HepG2 (cell line): ENCODE results near the gene GPC4. TPM values are rescaled to one million over a fixed set of nuclear protein-coding genes. Genes with fewer than 3 reads are reported as not detected.

Experiments
- ATAC-seq: fragments of 200-7000 bp; cut with Tn5 transposase; 3 replicates; pipeline ENCODE4 v1.9.1; 2020; ENCODE audit warnings: mild to moderate bottlenecking, moderate library complexity
- BruUV-seq: library from RNA; stranded (reverse); fragments of 400-500 nt; replicated peaks from 2 replicates; lab custom pipeline; 2021; lab: Mats Ljungman, UMichigan
- CTCF ChIA-PET: fragments of 300-600 bp; formaldehyde crosslinking; extraction: SDS; loops from one replicate; lab custom pipeline; 2021; ENCODE audit warnings: low total read pairs, inconsistent platforms, low intra/inter-chr PET ratio; lab: Yijun Ruan, JAX
- POLR2A ChIA-PET: fragments of 350-600 bp; sonication (Branson Sonifier 250); formaldehyde crosslinking; loops from one replicate; lab custom pipeline; 2020; ENCODE audit warnings: antibody characterized with exemption, inconsistent platforms; lab: Yijun Ruan, JAX
- DNase-seq: peaks from one replicate; pipeline ENCODE4 v3.0.0-alpha.2; 2015; ENCODE audit warnings: low spot score
- FAIRE-seq: peaks from 3 replicates; lab custom pipeline; 2011; peaks lifted over from hg19 to GRCh38; lab: Jason Lieb, UNC
- H2AFZ ChIP-seq: one replicate; pipeline ENCODE4 v1.6.1; 2011; ENCODE audit warnings: low read length, inconsistent platforms
- H3K27ac ChIP-seq: fragments of 300-600 bp; 3 replicates; pipeline ENCODE4 v1.8.0; 2011; ENCODE audit warnings: mixed run types, mild to moderate bottlenecking, mixed read lengths, low read length, inconsistent platforms; ENCODE audit not compliant: insufficient read depth; ENCODE audit errors: extremely low read length
- H3K27me3 ChIP-seq, 2 experiments: fragments of 200-600 bp in 1 of 2; 2 replicates in 1 of 2; 3 replicates in 1 of 2; pipeline versions ENCODE4 v1.6.0 to v1.8.0; 2011; ENCODE audit warnings: low read length in 2 of 2, mild to moderate bottlenecking in 2 of 2, moderate library complexity in 2 of 2, inconsistent platforms in 1 of 2; ENCODE audit not compliant: insufficient read depth in 2 of 2, control insufficient read depth in 1 of 2
- H3K36me3 ChIP-seq, 2 experiments: fragments of 200-600 bp in 1 of 2; replicated peaks in 1 of 2; 2 replicates in 1 of 2; 3 replicates in 1 of 2; pipeline versions ENCODE4 v1.5.1 to v1.8.0; 2011; ENCODE audit warnings: low read length in 2 of 2, inconsistent platforms in 1 of 2; ENCODE audit not compliant: insufficient read depth in 2 of 2, control insufficient read depth in 1 of 2
- H3K4me1 ChIP-seq: 2 replicates; pipeline ENCODE4 v1.5.1; 2012; ENCODE audit warnings: low read length, inconsistent platforms; ENCODE audit not compliant: insufficient read depth
- H3K4me2 ChIP-seq: 2 replicates; pipeline ENCODE4 v1.6.0; 2011; ENCODE audit warnings: low read depth, low read length, inconsistent platforms
- H3K4me3 ChIP-seq, 3 experiments: fragments of 200-600 bp in 1 of 3; sonication (generic), shearing (Covaris generic) in 1 of 3; replicated peaks in 1 of 3; 2 replicates each; pipeline ENCODE4 v1.5.1; 2011 to 2016; ENCODE audit warnings: low read length in 3 of 3, inconsistent platforms in 2 of 3, low read depth in 2 of 3, mild to moderate bottlenecking in 2 of 3, control low read depth in 1 of 3, mixed read lengths in 1 of 3; ENCODE audit not compliant: insufficient read depth in 1 of 3
- H3K79me2 ChIP-seq: one replicate; pipeline ENCODE4 v1.6.1; 2011; ENCODE audit warnings: low read length, inconsistent platforms; ENCODE audit not compliant: insufficient read depth
- H3K9ac ChIP-seq: 2 replicates; pipeline ENCODE4 v1.6.0; 2011; ENCODE audit warnings: mild to moderate bottlenecking, low read depth, low read length, inconsistent platforms; ENCODE audit not compliant: insufficient read depth
- H3K9me3 ChIP-seq: 2 replicates; pipeline ENCODE4 v1.5.1; 2012; ENCODE audit warnings: mild to moderate bottlenecking, low read length
- H4K20me1 ChIP-seq: 2 replicates; pipeline ENCODE4 v1.6.0; 2011; ENCODE audit warnings: inconsistent platforms, mild to moderate bottlenecking, low read length, moderate library complexity; ENCODE audit not compliant: insufficient read depth
- CBFB ChIP-seq: sonication (generic); formaldehyde crosslinking; IDR thresholded peaks from 2 replicates; pipeline ENCODE4 v1.4.0; 2020; ENCODE audit warnings: missing genetic modification reagents
- ELF1 ChIP-seq: sonication (generic); formaldehyde crosslinking; IDR thresholded peaks from 2 replicates; pipeline ENCODE4 v1.4.0; 2020; ENCODE audit warnings: missing genetic modification reagents
- KDM1A ChIP-seq: IDR thresholded peaks from 2 replicates; pipeline ENCODE4 v1.6.1; 2016; ENCODE audit warnings: missing compliant biosample characterization
- KDM4B ChIP-seq: sonication (generic); formaldehyde crosslinking; IDR thresholded peaks from 2 replicates; pipeline ENCODE4 v1.4.0; 2020; ENCODE audit warnings: missing genetic modification reagents
- NFE2L2 ChIP-seq: fragments of 150-350 bp; IDR thresholded peaks from 2 replicates; pipeline ENCODE4 v1.6.1; 2014; ENCODE audit warnings: low read length
- ZFP37 ChIP-seq: sonication (generic); formaldehyde crosslinking; IDR thresholded peaks from 2 replicates; pipeline ENCODE4 v1.4.0; 2020; ENCODE audit warnings: missing genetic modification reagents, borderline replicate concordance
- ZFX ChIP-seq: sonication (generic); formaldehyde crosslinking; IDR thresholded peaks from 2 replicates; pipeline ENCODE4 v1.4.0; 2020; ENCODE audit warnings: mild to moderate bottlenecking, low read depth, missing genetic modification reagents, moderate library complexity
- ZNF235 ChIP-seq: sonication (generic); formaldehyde crosslinking; IDR thresholded peaks from 2 replicates; pipeline ENCODE4 v1.8.1; 2023; ENCODE audit warnings: mild to moderate bottlenecking, missing genetic modification reagents, borderline replicate concordance
- ZNF253 ChIP-seq: sonication (generic); formaldehyde crosslinking; IDR thresholded peaks from 2 replicates; pipeline ENCODE4 v1.8.0; 2022; ENCODE audit warnings: mild to moderate bottlenecking, missing genetic modification reagents, borderline replicate concordance
- ZNF263 ChIP-seq: sonication (generic); formaldehyde crosslinking; IDR thresholded peaks from 2 replicates; pipeline ENCODE4 v1.4.0; 2020; ENCODE audit warnings: missing genetic modification reagents
- ZNF383 ChIP-seq: sonication (generic); formaldehyde crosslinking; IDR thresholded peaks from 2 replicates; pipeline ENCODE4 v1.4.0; 2020; ENCODE audit warnings: missing genetic modification reagents, mild to moderate bottlenecking, borderline replicate concordance
- ZNF552 ChIP-seq: sonication (generic); formaldehyde crosslinking; IDR thresholded peaks from 2 replicates; pipeline ENCODE4 v1.9.0; 2022; ENCODE audit warnings: missing genetic modification reagents, mild to moderate bottlenecking, borderline replicate concordance
- ZNF878 ChIP-seq: sonication (generic); formaldehyde crosslinking; IDR thresholded peaks from 2 replicates; pipeline ENCODE4 v1.8.1; 2023; ENCODE audit warnings: mild to moderate bottlenecking, missing genetic modification reagents, moderate library complexity
- WGBS: methylation state at CpG from one replicate; pipeline ENCODE4 v1.1.6; 2017; ENCODE audit warnings: low lambda C conversion rate; 5-methylcytosine and 5-hydroxymethylcytosine counted together
- in situ Hi-C: cut with HindIII; loops from 2 replicates; pipeline ENCODE4 v1.10.0; 2017; ENCODE audit warnings: low pct_unique_long_range_greater_than_20kb; ENCODE audit not compliant: extremely low pct_ligation_motif_present
- intact Hi-C: fragments of 100-400 bp; cut with micrococcal nuclease; formaldehyde crosslinking; loops from one replicate; pipeline ENCODE4 v1.10.0; 2022; ENCODE audit not compliant: unreplicated experiment
- polyA plus RNA-seq, 8 experiments: library from polyadenylated mRNA; depleted of rRNA in 3 of 8; stranded (reverse) in 7 of 8; unstranded in 1 of 8; fragments of >200 nt; fragmentation: Illumina TruSeq in 4 of 8; extraction: Trizol in 4 of 8; gene quantifications; 2 replicates each; pipeline versions ENCODE4 v1.2.1 to v1.2.3, GENCODE V29; 2011 to 2016; ENCODE audit warnings: low read depth in 4 of 8, missing spikeins in 1 of 8, mixed read lengths in 1 of 8; ENCODE audit not compliant: insufficient read depth in 1 of 8
- total RNA-seq, 5 experiments: library from RNA; depleted of rRNA; stranded (reverse); fragments of >200 nt; fragmentation: Illumina TruSeq; extraction: Trizol; gene quantifications; 2 replicates each; pipeline ENCODE4 v1.2.3, GENCODE V29; 2016; ENCODE audit warnings: low read depth in 1 of 5
- TF ChIP-seq, protein P1 (sequence below): sonication (generic); formaldehyde crosslinking; IDR thresholded peaks from 2 replicates; pipeline ENCODE4 v1.5.1; 2020; ENCODE audit warnings: missing genetic modification reagents, mild to moderate bottlenecking, borderline replicate concordance

Gene GPC4
- total and polyA plus RNA-seq, 2 of the 13 experiments (the other 11 are each of a cell fraction or from before 2014, with no cell fraction given), result 0.29 to 0.38 TPM

DNA sequence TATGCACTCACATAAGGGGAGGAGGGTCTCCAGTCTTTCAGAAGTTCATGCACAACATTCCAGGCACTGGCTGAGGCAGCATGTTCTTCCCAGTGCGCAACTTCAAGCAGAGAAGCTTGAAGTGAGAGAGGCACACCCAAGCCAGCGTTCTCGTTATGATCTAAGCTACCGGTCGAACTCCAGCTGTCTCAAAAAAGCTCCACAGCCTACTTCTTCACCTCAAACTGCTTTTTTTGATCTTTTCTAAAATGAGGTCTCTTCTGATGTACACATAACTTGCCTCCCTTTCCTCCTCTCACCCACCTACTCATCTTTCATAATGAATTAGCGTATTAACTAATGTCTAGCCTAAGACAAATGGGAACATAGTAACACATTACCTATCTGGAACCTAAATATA lies 25.3 kb downstream of the GPC4 start:
- TF ChIP-seq ZFX (CRISPR knock-in tag), result no peak
- no peak for TF ChIP-seq KDM1A (CRISPR knock-in tag)
- TF ChIP-seq ELF1, result no peak
- TF ChIP-seq ZNF263 (CRISPR knock-in tag), result no peak
- TF ChIP-seq NFE2L2, result no peak
- TF ChIP-seq ZNF235 (CRISPR knock-in tag), result no peak
- no peak for TF ChIP-seq ZFP37
- TF ChIP-seq, protein P1, sequence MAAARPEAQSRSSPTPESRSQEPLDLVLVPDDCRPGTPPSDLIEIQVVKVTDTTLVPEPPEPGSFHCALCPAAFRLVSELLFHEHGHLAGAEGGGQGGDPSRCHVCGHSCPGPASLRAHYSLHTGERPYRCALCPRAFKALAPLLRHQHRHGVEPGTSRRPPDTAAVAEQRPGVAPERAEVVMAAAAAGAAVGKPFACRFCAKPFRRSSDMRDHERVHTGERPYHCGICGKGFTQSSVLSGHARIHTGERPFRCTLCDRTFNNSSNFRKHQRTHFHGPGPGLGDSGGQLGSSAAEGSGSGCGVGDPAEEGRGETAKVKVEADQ, result no peak
- no peak for TF ChIP-seq CBFB
- no peak for TF ChIP-seq KDM4B (CRISPR knock-in tag)
- no peak for TF ChIP-seq ZNF552
- TF ChIP-seq ZNF253 (CRISPR knock-in tag), result no peak
- no peak for TF ChIP-seq ZNF383 (CRISPR knock-in tag)
- TF ChIP-seq ZNF878 (CRISPR knock-in tag), result no peak
- Histone ChIP-seq H3K9ac (no peak overlapping the region), H2AFZ (no peak overlapping the region), H3K79me2 (no peaks in the 10 kb centered on the region), H4K20me1 (no peaks in the 10 kb centered on the region), H3K36me3 (no peaks in the 10 kb centered on the region), H3K4me1 (no peaks in the 10 kb centered on the region), H3K27ac (no peak overlapping the region), H3K4me3 (no peak overlapping the region), H3K27me3 (no peaks in the 10 kb centered on the region; a peak in 1 of 5 replicates), H3K9me3 (no peaks in the 10 kb centered on the region), H3K4me2 (no peak overlapping the region)
- no TSS peak for BruUV-seq
- WGBS, result 24% methylated on average over 5 of the region's 6 CpGs
- intact Hi-C loops (no loop called here), in situ Hi-C loops (no loop called here)
- POLR2A ChIA-PET, result no interaction called here
- CTCF ChIA-PET, result no interaction called here
- no peak for DNase-seq
- ATAC-seq, result no peak
- no peak for FAIRE-seq
